ENCODE measurements around the gene PLEKHA7. TPM values are rescaled to one million over a fixed set of nuclear protein-coding genes. Genes with fewer than 3 reads are reported as not detected.
A peak's percentile ranks its signal among the peaks of the same experiment; 100 is the strongest.

The PLEKHA7 gene
- total and polyA plus RNA-seq, 2 of the 13 experiments (the other 11 are each of a cell fraction or from before 2014, with no cell fraction given) = 17.5 to 18.7 TPM

DNA sequence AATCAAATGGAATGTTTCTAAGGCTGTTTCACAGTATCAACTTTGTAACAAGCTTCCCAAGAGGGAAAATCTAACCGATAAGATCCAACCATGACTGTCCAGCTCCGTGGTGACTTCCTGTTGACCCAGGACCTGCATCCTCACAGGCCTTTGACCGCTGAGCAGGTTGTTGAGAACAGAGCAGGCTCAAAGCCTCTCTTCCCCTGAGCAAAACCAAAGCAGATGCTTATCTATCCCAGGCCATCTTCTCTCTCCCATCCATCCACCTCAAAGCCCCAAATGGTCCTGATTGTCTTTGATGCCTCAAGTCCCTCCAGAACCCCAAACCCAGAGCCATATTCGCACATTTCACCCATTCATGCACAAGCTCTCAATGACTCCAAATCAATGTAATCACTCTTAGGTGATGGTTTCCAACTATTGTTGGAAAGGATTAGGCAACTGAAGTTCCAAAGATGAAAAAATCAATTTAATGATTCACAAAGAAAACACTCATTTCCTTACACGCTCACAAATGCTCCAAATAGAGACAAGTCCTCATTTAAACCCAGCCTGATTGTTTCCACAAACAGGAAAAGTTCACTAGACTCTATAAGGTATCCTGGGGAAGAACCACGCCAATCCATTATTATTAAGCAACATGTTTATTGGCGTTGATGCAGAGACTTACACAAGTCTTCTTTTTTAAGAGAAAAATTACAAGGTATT, 227.0 kb downstream of the PLEKHA7 start (continued):
- TF ChIP-seq, protein P1, sequence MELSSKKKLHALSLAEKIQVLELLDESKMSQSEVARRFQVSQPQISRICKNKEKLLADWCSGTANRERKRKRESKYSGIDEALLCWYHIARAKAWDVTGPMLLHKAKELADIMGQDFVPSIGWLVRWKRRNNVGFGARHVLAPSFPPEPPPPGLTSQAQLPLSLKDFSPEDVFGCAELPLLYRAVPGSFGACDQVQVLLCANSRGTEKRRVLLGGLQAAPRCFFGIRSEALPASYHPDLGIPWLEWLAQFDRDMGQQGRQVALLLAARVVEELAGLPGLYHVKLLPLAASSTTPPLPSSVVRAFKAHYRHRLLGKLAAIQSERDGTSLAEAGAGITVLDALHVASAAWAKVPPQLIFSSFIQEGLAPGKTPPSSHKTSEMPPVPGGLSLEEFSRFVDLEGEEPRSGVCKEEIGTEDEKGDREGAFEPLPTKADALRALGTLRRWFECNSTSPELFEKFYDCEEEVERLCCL (CRISPR knock-in tag; IDR thresholded peaks at IDR 0.05; ENCODE audit: borderline replicate concordance) = no peak
- TF ChIP-seq MBD4 (IDR thresholded peaks at IDR 0.05; ENCODE audit: borderline replicate concordance, low read length) (no peak), FOXP1 (IDR thresholded peaks at IDR 0.05) (no peak), FOXP1 (CRISPR knock-in tag; IDR thresholded peaks at IDR 0.05) (0 out of 2 replicates have a peak, but pooled peaks have one; percentile 6), RXRB (CRISPR knock-in tag; IDR thresholded peaks at IDR 0.05; ENCODE audit: borderline replicate concordance) (0 out of 2 replicates have a peak, but pooled peaks have one; percentile 26), ZNF337 (CRISPR knock-in tag; IDR thresholded peaks at IDR 0.05; ENCODE audit: borderline replicate concordance, low read depth) (no peak), ETV5 (CRISPR knock-in tag; IDR thresholded peaks at IDR 0.05; ENCODE audit: borderline replicate concordance) (0 out of 2 replicates have a peak, but pooled peaks have one; percentile 11), ZBTB38 (CRISPR knock-in tag; IDR thresholded peaks at IDR 0.05) (peak; percentile 81; the same call in 1 of the 2 replicates)
- TF ChIP-seq, protein P2, sequence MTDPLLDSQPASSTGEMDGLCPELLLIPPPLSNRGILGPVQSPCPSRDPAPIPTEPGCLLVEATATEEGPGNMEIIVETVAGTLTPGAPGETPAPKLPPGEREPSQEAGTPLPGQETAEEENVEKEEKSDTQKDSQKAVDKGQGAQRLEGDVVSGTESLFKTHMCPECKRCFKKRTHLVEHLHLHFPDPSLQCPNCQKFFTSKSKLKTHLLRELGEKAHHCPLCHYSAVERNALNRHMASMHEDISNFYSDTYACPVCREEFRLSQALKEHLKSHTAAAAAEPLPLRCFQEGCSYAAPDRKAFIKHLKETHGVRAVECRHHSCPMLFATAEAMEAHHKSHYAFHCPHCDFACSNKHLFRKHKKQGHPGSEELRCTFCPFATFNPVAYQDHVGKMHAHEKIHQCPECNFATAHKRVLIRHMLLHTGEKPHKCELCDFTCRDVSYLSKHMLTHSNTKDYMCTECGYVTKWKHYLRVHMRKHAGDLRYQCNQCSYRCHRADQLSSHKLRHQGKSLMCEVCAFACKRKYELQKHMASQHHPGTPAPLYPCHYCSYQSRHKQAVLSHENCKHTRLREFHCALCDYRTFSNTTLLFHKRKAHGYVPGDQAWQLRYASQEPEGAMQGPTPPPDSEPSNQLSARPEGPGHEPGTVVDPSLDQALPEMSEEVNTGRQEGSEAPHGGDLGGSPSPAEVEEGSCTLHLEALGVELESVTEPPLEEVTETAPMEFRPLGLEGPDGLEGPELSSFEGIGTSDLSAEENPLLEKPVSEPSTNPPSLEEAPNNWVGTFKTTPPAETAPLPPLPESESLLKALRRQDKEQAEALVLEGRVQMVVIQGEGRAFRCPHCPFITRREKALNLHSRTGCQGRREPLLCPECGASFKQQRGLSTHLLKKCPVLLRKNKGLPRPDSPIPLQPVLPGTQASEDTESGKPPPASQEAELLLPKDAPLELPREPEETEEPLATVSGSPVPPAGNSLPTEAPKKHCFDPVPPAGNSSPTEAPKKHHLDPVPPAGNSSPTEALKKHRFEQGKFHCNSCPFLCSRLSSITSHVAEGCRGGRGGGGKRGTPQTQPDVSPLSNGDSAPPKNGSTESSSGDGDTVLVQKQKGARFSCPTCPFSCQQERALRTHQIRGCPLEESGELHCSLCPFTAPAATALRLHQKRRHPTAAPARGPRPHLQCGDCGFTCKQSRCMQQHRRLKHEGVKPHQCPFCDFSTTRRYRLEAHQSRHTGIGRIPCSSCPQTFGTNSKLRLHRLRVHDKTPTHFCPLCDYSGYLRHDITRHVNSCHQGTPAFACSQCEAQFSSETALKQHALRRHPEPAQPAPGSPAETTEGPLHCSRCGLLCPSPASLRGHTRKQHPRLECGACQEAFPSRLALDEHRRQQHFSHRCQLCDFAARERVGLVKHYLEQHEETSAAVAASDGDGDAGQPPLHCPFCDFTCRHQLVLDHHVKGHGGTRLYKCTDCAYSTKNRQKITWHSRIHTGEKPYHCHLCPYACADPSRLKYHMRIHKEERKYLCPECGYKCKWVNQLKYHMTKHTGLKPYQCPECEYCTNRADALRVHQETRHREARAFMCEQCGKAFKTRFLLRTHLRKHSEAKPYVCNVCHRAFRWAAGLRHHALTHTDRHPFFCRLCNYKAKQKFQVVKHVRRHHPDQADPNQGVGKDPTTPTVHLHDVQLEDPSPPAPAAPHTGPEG (CRISPR knock-in tag; IDR thresholded peaks at IDR 0.05) = no peak
